HG03442 (cell line): ENCODE data around the gene SLC5A5.
A peak's percentile ranks its signal among the peaks of the same experiment; 100 is the strongest.
"Not testable (repeated sequence)": the region's sequence is repeated elsewhere in the genome, so short reads cannot be mapped to it uniquely, and the experiment has no call there.

ENCODE experiments used
- ATAC-seq: cut with Tn5 transposase; IDR thresholded peaks from one replicate; pipeline ENCODE4 v1.9.1; 2021; ENCODE audit warnings: mild to moderate bottlenecking, moderate library complexity; ENCODE audit not compliant: unreplicated experiment

SLC5A5 gene

DNA sequence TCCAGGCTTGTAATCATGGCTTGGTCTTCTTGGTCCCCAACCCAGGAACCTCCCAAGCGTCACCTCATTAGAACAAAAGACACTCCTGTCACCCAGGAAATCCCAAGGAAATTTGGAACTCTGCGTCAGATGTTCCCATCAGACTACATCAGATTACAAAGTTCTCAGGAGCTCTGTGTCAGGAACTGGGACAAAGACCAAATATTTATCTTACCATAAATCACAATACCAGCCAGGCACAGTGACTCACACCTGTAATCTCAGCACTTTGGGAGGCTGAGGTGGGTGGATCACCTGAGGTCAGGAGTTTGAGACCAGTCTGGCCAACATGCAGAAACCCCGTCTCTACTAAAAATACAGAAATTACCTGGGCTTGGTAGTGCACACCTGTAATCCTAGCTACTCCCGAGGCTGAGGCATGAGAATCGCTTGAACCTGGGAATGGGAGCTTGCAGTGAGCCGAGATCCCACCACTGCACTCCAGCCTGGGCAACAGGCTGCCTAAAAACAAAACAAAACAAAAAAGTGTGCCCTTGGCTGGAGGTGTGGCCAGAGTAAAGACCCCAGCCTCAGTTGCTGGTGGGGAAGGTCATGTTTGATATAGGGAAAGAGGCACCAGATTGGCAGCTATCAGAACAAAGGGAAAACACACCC is 44.3 kb downstream of the SLC5A5 start:
- ATAC-seq, result no peak

DNA sequence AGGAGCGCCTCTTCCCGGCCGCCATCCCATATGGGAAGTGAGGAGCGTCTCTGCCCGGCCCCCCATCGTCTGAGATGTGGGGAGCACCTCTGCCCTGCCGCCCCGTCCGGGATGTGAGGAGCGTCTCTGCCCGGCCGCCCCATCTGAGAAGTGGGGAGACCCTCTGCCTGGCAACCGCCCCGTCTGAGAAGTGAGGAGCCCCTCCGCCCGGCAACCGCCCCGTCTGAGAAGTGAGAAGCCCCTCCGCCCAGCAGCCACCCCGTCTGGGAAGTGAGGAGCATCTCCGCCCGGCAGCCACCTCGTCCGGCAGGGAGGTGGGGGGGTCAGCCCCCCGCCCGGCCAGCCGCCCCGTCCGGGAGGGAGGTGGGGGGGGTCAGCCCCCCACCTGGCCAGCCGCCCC is 46.4 kb downstream of the SLC5A5 start:
- not testable (repeated sequence) for ATAC-seq

DNA sequence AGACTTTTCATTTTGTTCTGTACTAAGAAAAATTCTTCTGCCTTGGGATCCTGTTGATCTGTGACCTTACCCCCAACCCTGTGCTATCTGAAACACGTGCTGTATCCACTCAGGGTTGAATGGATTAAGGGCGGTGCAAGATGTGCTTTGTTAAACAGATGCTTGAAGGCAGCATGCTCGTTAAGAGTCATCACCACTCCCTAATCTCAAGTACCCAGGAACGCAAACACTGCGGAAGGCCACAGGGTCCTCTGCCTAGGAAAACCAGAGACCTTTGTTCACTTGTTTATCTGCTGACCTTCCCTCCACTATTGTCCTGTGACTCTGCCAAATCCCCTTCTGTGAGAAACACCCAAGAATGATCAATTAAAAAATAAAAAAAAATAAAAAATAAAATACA is 47.4 kb downstream of the SLC5A5 start:
- not testable (repeated sequence) for ATAC-seq

DNA sequence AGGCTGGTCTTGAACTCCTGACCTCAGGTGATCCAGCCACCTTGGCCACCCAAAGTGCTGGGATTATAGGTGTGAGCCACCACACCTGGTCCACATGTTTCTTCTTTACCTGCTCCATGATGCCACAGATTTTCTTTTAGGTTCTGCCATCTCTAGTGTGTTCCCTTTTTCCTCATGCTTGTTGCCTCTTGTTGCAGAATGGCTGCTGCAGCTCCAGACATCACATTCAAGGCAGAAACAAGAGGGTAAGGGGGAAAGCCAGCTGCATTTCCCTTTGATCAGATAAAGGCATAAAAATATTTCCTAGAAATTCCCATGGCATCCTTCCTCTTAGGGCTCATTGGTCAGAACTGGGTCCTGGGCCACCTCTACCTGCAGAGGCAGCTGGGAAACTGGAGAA is 48.8 kb downstream of the SLC5A5 start:
- ATAC-seq, result no peak

DNA sequence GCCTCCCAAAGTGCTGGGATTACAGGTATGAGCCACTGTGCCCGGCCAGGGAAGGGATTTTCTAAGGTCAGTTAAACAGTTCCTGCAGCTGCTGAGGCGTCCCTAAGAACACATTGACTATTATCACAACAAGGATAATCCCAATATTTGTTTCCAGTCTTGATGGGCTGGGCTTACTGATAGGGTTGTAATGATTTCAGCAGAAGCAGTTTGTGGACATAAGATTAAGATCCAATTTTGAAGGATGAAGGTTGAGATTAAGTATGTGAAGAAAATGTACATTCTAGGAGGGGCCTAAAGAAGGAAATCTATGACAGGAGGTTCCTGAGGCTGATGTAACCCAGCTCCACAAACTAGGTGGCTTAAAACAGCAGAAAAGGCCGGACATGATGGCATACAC is 50.4 kb downstream of the SLC5A5 start:
- no peak for ATAC-seq

DNA sequence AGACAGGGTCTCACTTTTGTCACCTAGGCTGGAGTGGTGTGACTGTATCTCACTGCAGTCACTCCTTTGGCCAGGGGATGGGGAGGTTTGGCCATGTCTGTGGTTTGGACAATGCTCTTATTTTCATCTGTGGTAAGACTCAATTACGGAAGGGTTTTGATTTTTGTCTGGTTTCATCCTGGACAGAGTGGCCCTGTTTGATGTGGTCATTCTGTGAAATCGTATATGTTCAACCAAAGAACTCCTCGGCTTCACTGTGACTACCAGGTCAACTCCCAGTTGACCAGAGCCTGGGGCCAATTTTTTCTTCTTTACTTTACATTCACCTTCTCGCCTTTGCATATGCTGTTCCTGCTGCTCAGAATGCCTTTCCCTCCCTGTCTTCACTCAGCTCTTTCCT is 54.3 kb downstream of the SLC5A5 start:
- ATAC-seq, result no peak

DNA sequence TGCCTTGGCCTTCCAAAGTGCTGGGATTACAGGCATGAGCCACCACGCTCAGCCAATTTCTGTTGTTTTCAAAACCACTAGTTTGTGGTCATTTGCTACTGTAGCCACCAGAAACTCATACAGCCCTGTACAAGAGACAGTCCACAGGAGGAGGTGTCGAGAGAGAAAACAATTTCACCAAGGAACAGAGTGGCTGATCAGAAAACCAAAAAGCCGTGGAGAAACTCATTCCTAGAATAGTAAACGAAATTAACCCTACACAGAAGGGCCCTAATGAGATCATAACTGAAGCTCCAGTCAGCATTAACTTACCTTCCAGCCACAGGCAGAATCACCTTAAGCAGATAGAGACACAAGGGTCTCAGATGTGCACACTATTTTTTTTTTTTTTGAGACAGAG is 57.3 kb downstream of the SLC5A5 start:
- ATAC-seq, result no peak

DNA sequence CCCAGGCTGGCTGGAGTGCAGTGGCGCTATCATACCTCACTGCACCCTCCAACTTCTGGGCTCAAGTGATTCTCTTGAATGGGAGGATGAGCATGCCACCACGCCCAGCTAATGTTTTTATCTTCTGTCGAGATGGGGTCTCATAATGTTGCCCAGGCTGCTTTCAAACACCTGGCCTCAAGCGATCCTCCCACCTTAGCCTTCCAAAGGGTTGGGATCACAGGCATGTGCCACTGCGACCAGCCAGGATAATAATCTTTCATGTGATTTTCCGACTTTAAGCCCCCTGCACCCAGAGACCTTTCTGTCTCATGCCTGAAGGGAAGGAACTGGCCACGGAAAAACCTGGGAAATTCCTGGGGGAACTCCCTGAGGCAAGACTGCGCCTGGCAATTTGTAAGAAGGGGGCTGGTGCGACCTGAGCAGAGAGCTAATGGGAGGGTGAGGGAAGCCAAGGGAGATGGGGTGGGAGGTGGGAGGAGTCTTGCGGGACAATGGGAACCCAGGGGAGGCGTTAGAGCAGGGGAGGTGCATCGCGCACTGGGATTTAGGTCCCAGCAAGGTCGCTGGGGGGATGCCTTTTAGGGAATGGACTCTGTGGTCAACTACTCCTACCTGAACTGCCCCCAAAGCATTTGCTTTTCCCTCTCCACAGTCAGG is 59.9 kb downstream of the SLC5A5 start:
- no peak for ATAC-seq

DNA sequence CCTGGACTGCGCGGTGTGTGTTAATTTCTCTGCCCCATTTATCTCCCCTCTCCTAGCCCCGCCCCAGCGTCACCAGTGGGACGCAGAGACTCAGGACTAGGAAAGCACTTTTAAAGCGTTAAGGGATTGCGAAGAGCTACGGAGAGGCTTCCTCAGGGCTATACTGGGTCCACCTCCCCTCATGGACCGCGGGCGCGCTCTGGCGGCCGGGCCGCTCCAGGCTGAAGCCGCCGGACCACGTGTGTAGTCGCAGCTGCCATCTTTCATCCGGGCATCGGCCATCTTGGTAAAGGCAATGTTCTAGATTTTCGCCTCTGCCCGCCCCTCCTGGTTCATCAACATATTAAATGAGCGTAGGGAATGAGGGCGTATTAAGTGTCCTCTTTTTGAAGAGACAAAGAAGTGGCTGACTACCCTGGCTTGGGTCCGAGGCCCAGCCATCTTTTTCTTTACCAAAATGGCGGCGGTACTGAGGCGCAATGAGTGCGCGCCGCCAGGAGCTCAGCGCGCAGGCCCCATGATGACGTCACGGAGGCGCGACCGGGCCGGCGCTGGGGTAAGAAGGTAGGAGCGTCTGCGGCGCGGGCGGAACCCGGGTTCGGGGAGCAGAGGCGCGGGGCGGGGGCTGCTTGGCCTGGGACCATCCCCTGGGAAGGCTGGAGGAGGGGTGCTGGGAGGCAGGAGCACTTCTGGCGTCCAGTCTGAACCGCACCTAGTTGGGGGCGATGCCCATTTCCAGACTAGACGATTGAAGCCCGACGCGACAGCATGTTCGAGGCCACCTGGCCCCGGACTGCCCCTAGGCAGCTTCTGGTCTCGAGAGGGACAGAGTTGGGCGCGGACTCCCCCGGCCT is 61.0 kb downstream of the SLC5A5 start, which contains the start of gene CCDC124:
Gene CCDC124 (plus strand): TSS at position 531 of the 854 bp plus-strand sequence. CDS start 3,406 bp downstream, outside the sequence.
- ATAC-seq, result peak; percentile 75

DNA sequence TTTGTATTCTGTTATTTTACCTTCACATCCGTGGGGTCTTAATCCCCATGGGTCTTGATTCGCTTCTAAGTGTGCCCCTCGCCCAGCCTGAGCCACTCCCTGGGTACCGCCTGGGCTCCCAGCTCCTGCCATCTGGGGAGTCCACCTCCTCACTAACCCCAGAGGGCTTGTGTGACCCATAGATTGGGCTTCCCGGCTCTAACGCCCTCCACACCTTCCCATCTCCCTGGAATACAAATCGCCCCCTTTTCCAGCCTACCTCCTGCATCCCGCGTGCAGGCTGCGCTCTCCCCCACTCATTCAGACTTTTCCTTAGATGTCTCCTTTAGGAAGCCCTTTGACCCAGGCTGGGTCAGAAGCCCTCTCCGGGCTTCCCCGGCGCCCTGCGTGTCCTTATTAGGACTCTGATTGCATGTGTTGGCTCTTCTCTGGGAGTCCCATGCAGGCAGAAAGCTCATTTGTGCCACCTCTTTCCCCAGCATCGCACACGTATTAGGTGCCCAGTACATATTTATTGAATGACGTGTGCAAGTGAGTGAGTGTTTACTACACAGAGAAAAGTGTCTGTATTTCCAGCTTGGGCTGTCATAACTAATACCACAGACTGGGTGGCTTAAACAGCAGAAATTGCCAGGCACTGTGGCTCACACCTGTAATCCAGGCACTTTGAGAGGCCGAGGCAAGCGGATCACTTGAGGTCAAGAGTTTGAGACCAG is 61.8 kb downstream of the SLC5A5 start:
- ATAC-seq, result no peak

DNA sequence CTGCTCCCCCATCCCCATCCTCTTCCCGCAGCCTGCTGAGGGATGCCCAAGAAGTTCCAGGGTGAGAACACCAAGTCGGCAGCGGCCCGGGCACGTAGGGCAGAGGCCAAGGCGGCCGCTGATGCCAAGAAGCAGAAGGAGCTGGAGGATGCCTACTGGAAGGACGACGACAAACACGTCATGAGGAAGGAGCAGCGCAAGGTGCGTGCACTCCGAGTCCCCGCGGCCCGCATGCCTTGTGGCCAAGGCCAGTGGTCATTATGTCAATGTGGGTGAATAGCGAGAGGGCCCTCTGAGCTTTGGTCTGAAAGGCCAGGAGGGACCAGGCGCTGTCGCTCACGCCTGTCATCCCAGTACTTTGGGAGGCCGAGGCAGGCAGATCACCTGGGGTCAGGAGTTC is 64.6 kb downstream of the SLC5A5 start:
- no peak for ATAC-seq

DNA sequence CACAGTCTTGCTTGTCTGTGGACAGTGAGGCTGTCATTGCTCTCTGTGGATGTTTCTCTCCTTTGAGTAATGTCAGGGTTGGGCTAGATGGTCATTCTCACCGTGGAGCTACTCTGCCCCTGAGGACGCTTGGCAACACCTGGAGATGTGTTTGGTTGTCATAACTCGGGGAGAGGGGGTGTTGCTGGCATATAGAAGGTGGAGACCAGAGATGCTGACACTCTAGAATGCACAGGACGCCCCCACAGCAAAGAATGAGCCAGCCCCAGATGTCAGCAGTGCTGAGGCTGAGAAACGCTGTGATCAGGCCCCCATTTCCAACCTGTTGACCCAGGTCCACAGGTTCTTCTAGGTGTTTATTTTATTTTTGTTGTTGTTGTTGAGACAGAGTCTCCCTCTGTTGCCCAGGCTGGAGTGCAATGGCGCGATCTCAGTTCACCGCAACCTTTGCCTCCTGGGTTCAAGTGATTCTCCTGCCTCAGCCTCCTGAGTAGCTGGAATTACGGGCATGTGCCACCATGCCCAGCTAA is 65.7 kb downstream of the SLC5A5 start:
- no peak for ATAC-seq

DNA sequence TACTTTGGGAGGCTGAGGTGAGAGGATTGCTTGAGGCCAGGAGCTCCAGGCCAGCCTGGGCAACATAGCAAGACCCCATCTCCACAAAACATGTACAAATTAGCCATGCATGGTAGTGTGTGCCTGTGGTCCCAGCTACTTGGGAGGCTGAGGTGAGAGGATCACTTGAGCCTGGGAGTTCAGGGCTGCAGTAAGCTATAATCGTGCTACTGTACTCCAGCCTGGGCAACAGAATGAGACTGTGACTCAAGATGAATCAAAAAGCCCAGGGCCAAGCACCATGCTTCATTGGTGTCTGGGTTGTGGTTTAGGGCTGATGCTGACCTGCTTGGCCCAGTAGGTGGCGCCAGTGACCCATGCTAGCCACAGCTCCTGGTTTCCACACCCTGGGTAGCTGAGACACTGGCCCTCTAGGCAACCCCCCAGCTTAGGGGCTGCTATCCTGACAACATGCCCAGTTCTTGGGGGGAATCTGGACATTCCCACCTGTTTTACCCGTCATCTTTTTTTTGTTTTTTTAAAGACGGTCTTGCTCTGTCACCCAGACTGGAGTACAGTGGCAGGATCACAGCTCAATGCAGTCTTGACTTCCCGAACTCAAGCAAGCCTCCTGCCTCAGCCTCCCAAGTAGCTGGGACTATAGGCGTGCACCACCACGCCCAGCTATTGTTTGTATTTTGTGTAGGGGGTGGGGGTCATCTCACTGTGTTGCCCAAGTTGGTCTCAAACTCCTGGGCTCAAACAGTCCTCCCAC is 66.5 kb downstream of the SLC5A5 start:
- ATAC-seq, result no peak

DNA sequence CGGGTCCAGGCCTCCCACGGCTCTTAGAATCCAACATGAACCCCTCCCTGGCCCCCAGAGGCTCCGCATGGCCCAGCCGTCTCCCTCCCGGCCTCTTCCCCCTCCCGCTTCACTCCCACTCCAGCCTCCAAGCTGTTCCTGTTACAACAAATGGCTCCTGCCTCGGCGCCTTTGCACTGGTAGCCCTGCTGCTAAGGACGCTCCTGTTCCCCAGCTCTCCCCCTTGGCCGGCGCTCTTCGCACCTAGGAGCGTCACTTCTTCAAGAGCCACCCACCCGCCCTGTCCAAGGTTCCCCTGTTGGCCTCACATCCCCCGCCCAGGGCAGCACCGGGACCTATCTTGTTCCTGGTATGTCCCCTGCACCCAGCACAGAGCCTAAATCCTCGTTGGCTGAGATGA is 70.4 kb downstream of the SLC5A5 start:
- no peak for ATAC-seq

DNA sequence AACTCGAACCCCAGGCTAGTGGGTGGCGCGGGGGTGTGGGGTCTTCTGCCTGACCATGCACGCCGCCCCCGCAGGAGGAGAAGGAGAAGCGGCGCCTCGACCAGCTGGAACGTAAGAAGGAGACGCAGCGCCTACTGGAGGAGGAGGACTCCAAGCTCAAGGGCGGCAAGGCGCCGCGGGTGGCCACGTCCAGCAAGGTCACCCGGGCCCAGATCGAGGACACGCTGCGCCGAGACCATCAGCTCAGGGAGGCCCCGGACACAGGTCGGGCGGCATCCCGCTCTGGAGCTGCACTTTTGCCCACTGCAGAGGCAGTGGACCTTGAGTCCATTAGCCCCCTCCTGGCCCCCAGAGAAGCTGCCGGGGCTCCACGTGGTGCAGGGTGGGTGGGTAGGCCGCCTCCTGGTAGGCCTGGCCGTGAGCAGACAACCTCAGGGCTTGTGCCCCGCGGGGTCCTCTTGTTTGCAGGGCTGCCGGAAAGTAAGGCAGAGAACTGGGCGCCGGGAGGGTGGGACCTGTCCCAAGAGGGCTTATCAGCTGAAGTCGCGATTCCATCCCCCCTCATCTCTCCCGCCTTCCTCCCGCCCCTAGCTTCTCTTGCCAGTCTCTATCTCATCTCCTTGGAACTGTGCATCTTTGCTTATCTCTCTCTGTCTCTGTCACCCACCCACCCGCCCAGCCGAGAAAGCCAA is 71.0 kb downstream of the SLC5A5 start:
- no peak for ATAC-seq

DNA sequence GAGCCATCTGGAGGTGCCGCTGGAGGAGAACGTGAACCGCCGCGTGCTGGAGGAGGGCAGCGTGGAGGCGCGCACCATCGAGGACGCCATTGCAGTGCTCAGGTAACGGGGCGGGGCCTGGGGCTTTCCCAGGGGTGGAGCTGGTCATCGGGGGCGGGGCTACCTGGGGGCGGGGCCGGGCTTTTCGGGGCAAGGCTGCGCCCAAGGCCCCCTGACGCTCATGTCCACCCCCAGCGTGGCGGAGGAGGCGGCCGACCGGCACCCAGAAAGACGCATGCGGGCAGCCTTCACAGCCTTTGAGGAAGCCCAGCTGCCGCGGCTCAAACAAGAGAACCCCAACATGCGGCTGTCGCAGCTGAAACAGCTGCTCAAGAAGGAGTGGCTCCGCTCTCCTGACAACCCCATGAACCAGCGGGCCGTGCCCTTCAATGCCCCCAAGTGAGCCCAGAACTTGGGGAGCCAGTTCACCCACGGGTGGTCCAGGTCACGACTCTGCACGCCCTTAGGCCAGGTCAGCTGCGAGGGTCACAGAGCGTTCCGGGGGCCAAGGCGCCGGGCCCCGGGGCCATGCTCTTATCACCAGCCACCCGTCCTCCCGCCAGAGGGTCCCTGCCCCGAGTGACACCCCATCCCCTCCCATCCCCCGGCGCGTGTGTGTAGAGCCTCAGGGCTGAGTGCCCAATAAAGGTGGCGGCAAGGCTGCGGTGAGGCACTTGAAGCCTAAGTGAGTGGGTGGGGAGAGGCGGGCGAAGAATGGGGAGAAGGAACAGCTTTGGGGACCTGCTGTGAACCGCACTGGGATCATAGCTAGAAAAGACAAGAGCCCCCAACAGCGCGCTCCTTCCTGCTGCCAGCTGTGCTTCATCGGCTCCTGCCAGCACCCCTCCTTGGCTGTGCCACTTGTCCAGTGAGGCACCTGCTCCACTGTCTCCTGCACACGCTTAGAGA is 71.8 kb downstream of the SLC5A5 start:
- no peak for ATAC-seq

DNA sequence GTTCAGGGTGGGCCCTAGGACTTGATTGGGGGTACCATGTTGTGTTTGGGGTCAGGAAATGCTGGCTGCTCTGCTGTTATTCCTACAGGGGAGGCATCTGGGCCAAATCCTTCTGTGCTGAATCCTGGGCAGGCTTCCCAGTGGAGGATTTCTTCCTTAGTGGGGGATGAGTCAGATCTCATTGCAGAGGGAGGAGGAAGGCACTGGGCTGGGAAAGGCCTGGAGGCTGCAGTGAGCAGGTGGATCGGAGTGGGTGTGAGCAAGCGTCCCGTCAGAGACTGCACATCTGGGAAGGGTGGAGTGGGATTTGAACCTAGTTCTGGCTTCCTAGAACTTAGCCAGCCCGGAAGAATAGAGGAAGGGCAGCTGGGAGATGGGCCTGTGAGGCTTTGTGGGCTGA is 72.6 kb downstream of the SLC5A5 start:
- no peak for ATAC-seq
